B cell (primary cell): ENCODE results near the gene PRL.

ENCODE experiments used
- CTCF ChIP-seq: fragments of 200-600 bp; IDR thresholded peaks from one replicate; pipeline ENCODE4 v1.8.0; 2022; ENCODE audit warnings: antibody characterized with exemption, mild to moderate bottlenecking
- EZH2 ChIP-seq: IDR thresholded peaks from 2 replicates; pipeline ENCODE4 v1.6.1; 2012; ENCODE audit warnings: borderline replicate concordance, low read depth, mild to moderate bottlenecking, moderate library complexity, low read length; ENCODE audit not compliant: insufficient read depth, poor library complexity, severe bottlenecking

DNA sequence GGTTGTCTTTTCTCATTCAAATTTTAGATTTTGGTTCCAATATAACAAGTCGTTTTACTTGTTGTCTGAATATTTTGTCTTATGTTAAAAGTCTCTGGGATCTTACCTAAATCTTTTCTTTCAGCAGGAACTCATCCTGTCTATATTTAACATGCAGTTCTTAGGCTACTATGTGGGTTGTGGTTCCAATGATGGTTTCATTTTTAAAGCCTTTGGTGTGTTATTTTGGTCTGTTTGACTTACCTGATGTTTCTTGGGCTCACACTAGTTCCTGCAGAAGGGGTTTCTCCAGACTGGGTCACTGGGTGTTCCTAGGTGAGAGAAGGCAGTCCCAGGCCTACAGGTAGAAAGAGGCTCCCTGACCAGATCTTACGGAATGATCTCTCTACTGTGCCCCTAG is 17.4 kb downstream of the PRL start:
- TF ChIP-seq CTCF (no peak), EZH2 (no peak)
